Fibroblast of villous mesenchyme (primary cell): ENCODE data around the gene USP50. TPM values are rescaled to one million over a fixed set of nuclear protein-coding genes. Genes with fewer than 3 reads are reported as not detected.

Experiments used
- DNase-seq: peaks from one replicate; pipeline ENCODE4 v3.0.0-alpha.2; 2010; ENCODE audit warnings: low read depth
- H3K4me3 ChIP-seq: 2 replicates; pipeline ENCODE4 v1.5.1; 2011; ENCODE audit warnings: low read depth, mild to moderate bottlenecking, low read length
- total RNA-seq: library from RNA; depleted of rRNA; stranded (reverse); fragments of >200 nt; gene quantifications from 2 replicates; pipeline ENCODE4 v1.2.3, GENCODE V29; 2012
- TF ChIP-seq, protein P1 (sequence below): IDR thresholded peaks from 2 replicates; pipeline ENCODE4 v1.5.1; 2012; ENCODE audit warnings: low read depth, mild to moderate bottlenecking, low read length; ENCODE audit not compliant: insufficient read depth

Gene USP50
- total RNA-seq, 1 donor, result not detected

DNA sequence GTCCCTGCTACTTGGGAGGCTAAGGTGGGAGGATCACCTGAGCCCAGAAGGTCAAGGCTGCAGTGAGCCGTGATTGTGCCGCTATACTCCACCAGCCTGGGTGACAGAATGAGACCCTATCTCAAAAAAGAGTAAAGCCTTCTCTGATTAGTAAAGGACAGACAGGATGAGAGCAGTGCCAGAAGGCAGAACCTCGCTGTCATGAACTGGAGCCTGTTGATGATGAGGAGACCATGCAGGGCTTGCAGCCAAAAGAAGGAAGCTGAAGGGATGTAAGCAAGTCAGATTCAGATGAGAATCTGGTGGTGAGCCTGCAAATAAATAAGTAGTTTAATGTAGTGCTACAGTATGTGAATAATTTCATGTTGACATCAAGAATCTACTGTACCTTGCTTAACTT lies 52.8 kb downstream of the USP50 start:
- DNase-seq, result no peak
- no peak overlapping the region for H3K4me3 ChIP-seq
- TF ChIP-seq, protein P1, sequence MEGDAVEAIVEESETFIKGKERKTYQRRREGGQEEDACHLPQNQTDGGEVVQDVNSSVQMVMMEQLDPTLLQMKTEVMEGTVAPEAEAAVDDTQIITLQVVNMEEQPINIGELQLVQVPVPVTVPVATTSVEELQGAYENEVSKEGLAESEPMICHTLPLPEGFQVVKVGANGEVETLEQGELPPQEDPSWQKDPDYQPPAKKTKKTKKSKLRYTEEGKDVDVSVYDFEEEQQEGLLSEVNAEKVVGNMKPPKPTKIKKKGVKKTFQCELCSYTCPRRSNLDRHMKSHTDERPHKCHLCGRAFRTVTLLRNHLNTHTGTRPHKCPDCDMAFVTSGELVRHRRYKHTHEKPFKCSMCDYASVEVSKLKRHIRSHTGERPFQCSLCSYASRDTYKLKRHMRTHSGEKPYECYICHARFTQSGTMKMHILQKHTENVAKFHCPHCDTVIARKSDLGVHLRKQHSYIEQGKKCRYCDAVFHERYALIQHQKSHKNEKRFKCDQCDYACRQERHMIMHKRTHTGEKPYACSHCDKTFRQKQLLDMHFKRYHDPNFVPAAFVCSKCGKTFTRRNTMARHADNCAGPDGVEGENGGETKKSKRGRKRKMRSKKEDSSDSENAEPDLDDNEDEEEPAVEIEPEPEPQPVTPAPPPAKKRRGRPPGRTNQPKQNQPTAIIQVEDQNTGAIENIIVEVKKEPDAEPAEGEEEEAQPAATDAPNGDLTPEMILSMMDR, result no peak

DNA sequence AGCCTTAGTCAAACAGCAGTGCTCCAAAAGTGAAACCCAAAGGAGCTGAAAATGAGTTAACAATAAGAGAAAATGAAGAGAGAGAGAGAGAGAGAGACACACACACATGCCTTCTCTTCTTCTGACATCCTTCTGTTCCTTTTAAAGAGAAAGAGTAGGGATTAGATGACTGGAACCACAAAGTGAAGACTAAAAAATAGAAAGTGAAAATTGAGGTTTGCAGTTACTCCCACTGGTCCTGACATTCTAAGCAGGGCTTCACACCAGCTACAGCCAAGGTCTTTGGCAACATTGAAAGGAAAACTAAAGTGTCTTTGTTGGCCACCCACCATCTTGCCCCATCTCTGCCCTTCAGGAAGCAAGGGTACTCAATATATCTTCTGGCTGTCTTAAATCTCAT lies 59.2 kb downstream of the USP50 start:
- TF ChIP-seq, protein P1, result no peak
- no peak for DNase-seq
- H3K4me3 ChIP-seq, result no peak overlapping the region

DNA sequence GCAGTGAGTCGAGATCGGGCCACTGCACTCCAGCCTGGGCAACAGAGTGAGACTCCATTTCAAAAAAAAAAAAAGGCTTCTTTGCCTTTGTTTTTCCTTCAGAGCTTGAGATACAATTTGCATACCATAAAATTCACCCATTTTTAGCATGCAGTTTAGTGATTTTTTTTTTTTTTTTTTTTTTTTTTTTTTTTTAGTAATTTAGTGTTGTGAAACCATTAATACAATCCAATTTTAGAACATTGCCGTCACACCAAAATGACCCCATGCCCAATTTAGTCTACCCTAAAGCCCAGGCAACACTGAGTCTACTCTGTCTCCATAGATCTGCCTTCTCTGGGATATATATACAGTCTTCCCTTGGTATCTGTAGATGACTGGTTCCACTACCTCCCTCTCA lies 61.1 kb downstream of the USP50 start:
- H3K4me3 ChIP-seq, result no peak overlapping the region
- no peak for DNase-seq
- TF ChIP-seq, protein P1, result no peak

DNA sequence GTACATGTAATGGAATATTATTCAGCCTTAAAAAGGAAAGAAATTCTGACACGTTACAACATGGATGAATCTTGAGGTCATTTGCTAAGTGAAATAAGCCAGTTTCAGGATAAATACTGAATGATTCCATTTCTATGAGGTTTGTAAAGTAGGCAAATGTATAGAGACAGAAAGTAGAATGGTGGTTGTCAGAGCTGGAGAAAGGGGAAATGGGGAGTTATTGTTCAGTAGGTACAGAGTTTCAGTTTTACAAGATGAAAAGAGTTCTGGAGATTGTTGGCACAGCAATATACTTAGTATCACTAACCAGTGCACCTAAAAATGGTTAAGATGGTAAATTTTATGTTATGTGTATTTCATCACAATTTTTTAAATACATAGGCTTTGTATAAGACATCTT lies 61.7 kb downstream of the USP50 start:
- TF ChIP-seq, protein P1, result no peak
- no peak for DNase-seq
- H3K4me3 ChIP-seq, result no peak overlapping the region

DNA sequence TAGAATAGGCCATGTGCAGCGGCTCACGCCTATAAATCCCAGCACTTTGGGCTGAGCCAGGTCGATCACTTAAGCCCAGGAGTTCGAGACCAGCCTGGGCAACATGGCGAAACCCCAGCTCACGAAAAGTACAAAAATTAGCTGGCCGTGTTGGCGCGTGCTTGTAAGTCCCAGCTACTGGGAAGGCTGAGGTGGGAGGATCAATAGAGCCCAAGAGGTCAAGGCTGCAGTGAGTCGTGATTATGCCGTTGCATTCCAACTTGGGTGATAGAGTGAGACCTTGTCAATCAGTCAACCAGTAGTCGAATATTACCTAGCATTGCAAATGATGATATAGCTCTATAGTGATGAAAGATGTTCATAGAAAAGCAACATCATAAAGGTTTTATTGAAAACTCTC lies 70.3 kb downstream of the USP50 start:
- no peak for DNase-seq
- H3K4me3 ChIP-seq, result no peak overlapping the region
- TF ChIP-seq, protein P1, result no peak

DNA sequence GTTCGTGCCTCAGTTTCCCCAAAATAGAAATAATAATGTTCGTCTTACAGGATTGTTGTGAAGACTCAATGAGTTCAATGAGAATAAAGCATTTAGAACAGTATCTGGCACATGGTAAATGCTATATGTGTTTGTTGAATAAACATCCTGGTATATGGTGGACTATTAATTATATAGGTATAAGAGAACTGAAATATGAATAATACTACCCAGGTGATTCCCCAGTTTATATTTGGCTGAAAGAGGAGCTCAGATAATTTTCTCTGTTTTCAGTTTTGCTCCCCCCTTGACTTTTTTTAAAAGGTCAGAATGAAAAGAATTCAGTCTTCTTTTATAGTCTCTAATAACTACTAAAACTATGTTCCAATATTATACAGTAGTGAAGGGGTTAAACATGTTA lies 75.4 kb downstream of the USP50 start:
- TF ChIP-seq, protein P1, result no peak
- no peak for DNase-seq
- H3K4me3 ChIP-seq, result no peak overlapping the region

DNA sequence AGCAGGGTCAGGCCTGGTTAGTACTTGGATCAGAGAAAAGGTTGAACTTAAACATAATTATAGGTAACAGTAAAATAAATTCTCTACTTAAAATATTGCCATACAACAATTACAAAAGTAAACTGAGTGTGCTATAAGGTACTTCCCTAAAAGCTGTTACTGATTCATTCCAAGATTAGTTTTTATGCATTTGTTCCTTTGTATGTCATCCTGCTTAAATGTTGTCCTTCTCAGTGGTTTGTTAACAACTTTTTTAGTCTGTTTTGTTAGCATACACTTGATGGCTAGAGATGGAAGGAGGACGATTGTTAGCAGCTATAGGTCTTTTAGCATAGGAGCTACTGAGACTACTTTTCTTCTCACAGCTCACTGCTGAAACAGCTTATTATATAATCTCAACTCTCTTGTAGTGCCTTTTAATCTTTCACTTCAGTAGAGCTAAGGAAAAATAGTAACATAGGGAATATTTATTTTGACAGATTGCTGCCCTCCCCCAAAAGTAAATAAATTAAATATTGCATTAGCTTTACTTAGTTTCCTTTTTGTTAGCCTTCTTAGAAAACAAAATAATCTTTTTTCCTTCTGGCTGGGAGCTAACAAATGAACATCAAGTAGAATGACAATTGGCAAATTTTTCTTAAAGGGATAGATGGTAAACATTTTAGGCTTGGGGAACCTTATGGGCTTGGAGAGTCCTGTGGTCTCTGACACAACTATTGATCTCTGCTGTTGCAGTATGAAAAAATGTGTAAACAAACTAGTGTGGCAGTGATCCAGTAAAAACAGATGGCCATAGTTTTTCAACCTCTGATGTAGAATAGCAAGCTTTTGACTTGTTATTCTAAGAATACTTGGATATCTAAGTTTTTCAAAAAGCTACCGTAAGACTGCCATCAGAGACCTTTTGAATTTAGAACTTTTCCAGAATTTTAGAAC lies 82.8 kb downstream of the USP50 start:
- no peak overlapping the region for H3K4me3 ChIP-seq
- peak; percentile 88 for DNase-seq
- TF ChIP-seq, protein P1, result no peak
